GM21526 (cell line): ENCODE data around the gene ADIG.

Experiments
- ATAC-seq: cut with Tn5 transposase; IDR thresholded peaks from one replicate; pipeline ENCODE4 v1.9.1; 2021; ENCODE audit warnings: moderate library complexity; ENCODE audit not compliant: unreplicated experiment, low FRiP score

The ADIG gene

DNA sequence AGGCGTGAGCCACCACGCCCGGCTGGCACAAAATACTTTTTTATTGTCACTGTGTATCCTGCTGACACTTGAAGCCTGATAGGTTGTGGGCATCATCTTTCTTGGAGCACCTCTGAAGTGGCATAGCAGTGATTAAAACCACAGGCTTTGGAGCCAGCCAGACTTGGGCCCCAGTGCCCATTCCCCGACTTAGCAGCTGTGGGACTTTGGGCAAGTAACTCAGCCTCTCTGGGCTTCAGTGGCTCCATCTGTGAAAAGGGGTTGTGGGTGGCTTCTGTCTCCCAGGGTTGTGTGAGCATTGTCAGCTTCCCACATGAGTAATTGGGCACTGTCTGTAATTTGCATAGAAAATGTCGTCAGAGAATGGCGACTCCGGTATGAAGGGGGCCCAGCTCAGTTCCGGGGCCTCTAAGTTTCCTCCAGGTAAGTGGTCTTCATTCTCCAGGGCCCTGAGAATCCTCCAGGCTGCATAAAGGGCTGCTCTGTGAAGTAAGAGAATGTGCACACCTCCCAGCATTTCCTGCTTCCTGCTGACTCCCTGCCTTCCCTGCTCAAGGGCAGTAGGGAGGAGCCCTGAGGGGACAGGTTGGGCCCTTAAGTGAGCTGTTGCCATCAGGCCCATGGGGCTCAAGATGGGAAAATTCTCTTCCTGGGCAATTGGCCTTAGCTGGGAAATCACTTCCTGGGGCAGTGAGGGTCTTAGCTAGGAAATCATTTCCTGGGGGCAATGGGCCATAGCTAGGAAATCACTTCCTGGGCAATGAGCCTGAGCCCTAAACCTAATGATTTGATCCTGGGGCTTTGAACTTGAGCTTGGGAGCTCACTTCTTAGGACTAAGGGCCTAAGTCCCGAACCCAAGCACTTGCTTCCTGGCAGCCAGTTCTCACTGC is 47.8 kb downstream of the ADIG start:
- ATAC-seq: no peak

DNA sequence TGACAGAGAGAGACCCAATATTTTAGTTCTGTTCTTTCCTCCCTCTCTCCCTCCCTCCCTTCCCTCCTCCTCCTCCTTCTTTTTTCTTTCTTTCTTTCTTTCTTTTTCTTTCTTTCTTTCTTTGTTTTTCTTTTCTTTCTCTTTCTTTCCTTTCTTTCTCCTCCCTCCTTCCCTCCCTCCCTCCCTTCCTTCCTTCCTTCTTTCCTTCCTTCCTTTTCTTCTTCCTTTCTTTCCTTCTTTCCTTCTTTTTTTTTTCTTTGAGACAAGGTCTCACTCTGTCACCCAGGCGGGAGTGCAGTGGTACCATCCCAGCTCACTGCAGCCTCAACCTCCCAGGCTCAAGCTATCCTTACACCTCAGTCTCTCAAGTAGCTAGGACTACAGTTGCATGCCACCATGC is 49.0 kb downstream of the ADIG start:
- no peak for ATAC-seq

DNA sequence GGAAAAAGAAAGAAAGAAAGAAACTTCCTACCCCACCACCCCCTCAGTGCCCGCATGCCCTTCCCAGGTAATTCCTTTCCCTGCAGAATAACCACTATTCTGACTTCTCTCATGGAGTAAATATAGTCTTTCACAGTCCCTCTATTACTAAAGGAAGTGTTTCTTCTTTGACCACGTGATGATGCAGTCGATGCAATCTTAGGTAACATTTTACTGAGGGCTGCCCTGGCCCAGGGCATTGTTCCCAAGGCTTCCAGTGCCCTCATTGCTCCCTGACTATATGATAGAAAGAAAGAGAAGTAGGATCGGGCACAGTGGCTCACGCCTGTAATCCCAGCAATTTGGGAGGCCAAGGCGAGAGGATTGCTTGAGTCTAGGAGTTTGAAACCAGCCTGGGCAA is 49.7 kb downstream of the ADIG start:
- ATAC-seq: no peak

DNA sequence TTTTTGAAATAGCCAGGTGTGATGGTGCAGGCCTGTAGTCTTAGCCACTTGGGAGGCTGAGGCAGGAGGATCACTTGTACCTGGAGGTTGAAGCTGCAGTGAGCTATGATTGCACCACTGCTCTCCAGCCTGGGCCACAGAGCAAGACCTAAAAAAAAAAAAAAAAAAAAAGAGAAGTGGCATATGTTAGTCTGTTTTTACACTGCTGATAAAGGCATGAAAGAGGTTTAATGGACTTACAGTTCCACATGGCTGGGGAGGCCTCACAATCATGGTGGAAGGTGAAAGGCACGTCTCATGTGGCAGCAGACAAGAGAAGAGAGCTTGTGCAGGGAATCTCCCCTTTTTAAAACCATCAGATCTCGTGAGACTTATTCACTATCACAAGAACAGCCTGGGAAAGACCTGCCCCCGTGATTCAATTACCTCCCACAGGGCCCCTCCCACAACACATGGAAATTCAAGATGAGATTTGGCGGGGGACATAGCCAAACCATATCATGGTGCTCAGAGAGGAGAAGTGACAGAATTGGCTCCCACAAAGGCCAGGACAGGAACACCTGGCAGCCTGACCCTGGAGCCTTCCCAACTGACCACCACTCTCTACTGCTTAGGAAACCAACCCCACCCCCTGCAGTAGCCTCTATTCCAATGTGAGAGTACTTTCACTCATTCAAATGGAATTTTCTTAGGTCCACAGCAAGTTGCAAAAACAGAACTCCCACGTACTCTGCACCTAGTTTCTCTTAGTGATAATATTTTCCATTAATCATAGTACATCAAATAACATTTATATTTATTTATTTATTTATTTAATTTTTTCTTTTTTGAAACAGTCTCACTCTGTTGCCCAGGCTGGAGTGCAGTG is 50.4 kb downstream of the ADIG start:
- ATAC-seq: no peak

DNA sequence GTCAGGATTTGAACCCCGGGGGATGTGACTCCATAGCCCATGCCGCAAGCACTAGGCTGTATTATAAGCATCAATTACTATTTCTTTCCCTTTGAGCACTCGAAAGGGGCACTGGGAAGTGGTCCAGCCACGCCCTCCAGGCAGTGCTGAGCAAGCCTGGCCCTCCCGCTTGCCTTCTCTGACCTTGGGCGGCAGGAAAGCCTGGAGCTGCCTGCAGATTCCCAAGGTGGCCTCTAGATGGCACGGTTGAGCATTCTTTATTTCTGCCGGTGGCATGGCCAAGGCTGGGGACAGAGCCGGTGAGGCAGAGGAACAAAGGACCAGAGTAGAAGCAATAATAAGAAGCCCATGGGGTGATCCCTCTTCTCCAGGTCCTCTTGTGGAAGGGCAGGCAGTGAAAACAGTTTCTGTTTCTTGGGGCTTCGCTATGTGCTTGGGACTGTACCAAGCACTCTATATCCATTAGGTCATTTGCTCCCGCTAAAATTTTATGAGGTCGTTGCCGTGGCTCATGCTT is 52.6 kb downstream of the ADIG start:
- no peak for ATAC-seq

DNA sequence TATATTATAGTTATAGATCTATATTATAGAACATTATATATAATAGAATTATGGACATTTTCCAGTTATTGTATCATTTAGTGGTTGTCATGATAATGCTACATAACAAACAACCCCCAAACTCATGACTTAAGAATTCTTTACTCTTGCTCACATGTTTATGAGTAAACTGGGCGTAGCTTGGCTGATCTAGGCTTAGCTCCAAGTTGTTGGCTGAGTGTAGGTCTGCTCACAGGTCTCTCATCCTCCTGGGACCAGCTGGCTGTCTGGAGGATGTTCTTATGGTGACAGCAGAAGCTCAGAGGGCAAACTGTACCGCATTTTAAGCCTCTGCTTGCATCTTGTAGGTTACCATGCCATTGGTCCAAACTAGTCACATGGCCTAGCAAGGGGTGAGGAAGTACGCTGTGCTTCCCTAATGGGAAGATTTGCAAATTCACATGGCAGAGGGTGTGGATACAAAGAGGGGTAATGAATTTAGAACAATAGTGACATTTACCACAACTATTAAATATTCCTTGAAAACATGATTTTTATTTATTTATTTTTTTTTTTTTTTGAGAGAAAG is 54.8 kb downstream of the ADIG start:
- ATAC-seq: no peak
